Lower leg skin (tissue), 3 donors: Measurements from ENCODE around the gene TMEM109.

Experiments
- POLR2A ChIP-seq, 2 donors: fragments of 450-650 bp; IDR thresholded peaks; one replicate each; pipeline ENCODE4 v1.6.1; 2016 to 2017; ENCODE audit warnings: antibody characterized with exemption in 2 of 2, mild to moderate bottlenecking in 1 of 2, moderate library complexity in 1 of 2
- TF ChIP-seq, protein P1 (sequence below), 3 donors: fragments of 450-650 bp; IDR thresholded peaks; one replicate each; pipeline ENCODE4 v1.5.1; 2016; ENCODE audit warnings: antibody characterized with exemption in 3 of 3, mild to moderate bottlenecking in 3 of 3, moderate library complexity in 2 of 3

DNA sequence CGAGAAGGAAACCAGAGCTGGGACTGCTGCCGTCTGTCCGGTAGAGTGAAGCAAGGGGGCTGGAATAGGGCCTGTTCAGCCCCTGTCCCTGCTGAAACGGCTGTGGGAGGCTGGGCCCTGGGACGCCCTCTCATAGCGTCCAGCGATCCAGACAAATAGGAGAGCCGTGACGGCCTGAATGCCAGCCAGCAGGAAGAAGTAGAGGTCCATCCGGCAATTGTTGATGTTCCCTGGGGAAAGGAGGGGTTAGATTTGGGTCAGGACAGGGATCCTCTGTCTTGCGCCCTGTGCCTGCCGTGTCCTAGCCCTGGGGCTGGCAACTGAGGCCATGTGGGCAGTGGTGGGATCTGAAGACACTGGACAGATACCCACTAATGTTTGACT, 23.2 kb downstream of the TMEM109 start:
- TF ChIP-seq, protein P1, sequence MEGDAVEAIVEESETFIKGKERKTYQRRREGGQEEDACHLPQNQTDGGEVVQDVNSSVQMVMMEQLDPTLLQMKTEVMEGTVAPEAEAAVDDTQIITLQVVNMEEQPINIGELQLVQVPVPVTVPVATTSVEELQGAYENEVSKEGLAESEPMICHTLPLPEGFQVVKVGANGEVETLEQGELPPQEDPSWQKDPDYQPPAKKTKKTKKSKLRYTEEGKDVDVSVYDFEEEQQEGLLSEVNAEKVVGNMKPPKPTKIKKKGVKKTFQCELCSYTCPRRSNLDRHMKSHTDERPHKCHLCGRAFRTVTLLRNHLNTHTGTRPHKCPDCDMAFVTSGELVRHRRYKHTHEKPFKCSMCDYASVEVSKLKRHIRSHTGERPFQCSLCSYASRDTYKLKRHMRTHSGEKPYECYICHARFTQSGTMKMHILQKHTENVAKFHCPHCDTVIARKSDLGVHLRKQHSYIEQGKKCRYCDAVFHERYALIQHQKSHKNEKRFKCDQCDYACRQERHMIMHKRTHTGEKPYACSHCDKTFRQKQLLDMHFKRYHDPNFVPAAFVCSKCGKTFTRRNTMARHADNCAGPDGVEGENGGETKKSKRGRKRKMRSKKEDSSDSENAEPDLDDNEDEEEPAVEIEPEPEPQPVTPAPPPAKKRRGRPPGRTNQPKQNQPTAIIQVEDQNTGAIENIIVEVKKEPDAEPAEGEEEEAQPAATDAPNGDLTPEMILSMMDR (IDR thresholded peaks at IDR 0.05): no peak
- no peak for TF ChIP-seq POLR2A (IDR thresholded peaks at IDR 0.05)
